PC-3 (cell line): Measurements from ENCODE around the gene BTBD6.

Source experiments
- CTCF ChIP-seq: fragments of 300-600 bp; sonication (generic); conservative IDR thresholded peaks from 2 replicates; pipeline ENCODE4 v1.5.1; 2017; ENCODE audit warnings: antibody characterized with exemption, low read depth, mild to moderate bottlenecking, low read length
- EZH2 ChIP-seq: fragments of 300-600 bp; sonication (generic); IDR thresholded peaks from one replicate; pipeline ENCODE4 v1.6.1; 2017; ENCODE audit warnings: antibody characterized with exemption, mild to moderate bottlenecking, low read length; ENCODE audit not compliant: unreplicated experiment

- TF ChIP-seq CTCF (no peak), EZH2 (no peak)
These were observed 5.0 kb downstream of the BTBD6 start for GRCh38 chr14:105253329-105253682.
